ENCODE results near the gene STAG3.
A peak's percentile ranks its signal among the peaks of the same experiment; 100 is the strongest.

DNA sequence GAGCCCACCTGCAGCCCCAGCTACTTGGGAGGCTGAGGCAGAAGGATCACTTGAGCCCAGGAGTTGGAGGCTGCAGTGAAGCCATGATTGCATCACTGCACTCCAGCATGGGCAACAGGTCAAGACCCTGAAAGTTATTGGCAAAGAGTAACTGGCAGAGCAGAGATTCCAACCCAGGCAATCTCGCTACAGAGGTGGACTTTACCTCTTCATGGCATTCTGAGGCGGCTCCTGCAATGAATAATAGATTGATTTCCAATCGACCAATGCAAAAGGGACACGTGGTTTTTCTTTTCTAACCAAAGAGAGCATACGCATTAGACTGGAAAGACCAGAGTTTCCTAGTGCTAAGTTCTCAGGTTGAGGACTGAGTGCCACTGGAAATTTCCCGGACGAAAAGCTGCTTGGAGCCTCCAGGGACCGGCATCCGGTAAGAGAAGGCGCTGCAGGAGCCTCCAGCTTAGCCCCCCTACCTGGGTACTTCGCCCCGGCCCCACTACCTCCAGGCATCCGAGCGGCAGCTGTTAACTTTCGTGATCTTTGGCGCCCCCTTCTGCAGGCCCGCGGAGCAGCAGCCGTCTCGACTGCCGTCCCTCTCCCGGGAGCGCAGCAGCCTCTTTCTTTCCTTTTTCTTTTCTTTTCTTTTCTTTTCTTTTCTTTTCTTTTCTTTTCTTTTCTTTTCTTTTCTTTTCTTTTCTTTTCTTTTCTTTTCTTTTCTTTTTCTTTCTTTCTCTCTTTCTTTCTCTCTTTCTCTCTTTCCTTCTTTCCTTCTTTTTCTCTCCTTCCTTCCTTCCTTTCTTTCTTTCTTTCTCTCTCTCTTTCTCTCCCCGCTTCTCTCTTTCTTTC, 46.9 kb upstream of the STAG3 start:
- TF ChIP-seq, protein P1, sequence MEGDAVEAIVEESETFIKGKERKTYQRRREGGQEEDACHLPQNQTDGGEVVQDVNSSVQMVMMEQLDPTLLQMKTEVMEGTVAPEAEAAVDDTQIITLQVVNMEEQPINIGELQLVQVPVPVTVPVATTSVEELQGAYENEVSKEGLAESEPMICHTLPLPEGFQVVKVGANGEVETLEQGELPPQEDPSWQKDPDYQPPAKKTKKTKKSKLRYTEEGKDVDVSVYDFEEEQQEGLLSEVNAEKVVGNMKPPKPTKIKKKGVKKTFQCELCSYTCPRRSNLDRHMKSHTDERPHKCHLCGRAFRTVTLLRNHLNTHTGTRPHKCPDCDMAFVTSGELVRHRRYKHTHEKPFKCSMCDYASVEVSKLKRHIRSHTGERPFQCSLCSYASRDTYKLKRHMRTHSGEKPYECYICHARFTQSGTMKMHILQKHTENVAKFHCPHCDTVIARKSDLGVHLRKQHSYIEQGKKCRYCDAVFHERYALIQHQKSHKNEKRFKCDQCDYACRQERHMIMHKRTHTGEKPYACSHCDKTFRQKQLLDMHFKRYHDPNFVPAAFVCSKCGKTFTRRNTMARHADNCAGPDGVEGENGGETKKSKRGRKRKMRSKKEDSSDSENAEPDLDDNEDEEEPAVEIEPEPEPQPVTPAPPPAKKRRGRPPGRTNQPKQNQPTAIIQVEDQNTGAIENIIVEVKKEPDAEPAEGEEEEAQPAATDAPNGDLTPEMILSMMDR (IDR thresholded peaks at IDR 0.05) = peak; percentile 78 to 98 (median 85)
- TF ChIP-seq POLR2A (IDR thresholded peaks at IDR 0.05) = peak in 2 of 3 donors; percentile 30 to 56

Measured in body of pancreas (tissue), 4 donors.